ENCODE measurements around the gene TRPC4AP. TPM values are rescaled to one million over a fixed set of nuclear protein-coding genes. Genes with fewer than 3 reads are reported as not detected.

Gene TRPC4AP
- 48.7 and 101 TPM in 2 replicates for total RNA-seq

GRCh38 chr20:35092524-35093266, at the start of gene TRPC4AP:
Gene TRPC4AP, minus strand, starts transcription at chr20:35092807. Its CDS starts 26 bp downstream, at chr20:35092781.

GRCh38 chr20:34955231-34956040, 137.2 kb downstream of the TRPC4AP start, which contains the start of the genes GSS and MYH7B:
Gene GSS, minus strand, starts transcription at chr20:34955806. Its CDS starts 3,954 bp downstream, at chr20:34951852.
Gene MYH7B, plus strand, starts transcription at chr20:34955868. Its CDS starts 22,138 bp downstream, at chr20:34978006.

Other genes with a start within 250 kb of the TRPC4AP start
- gene GGT7, start 220.0 kb downstream of the TRPC4AP start, total RNA-seq = 0.97 and 8.7 TPM in 2 replicates
- 42.1 and 48.6 TPM in 2 replicates for gene ACSS2, start 216.2 kb downstream of the TRPC4AP start, total RNA-seq
- gene GSS, start 137.0 kb downstream of the TRPC4AP start, total RNA-seq = 54.1 and 79.1 TPM in 2 replicates
- 0.06 and 0.16 TPM in 2 replicates for gene MYH7B, start 136.9 kb downstream of the TRPC4AP start, total RNA-seq
- 55.7 and 78.0 TPM in 2 replicates for gene EDEM2, start 54.5 kb upstream of the TRPC4AP start, total RNA-seq
- 90.3 and 124 TPM in 2 replicates for gene PROCR, start 79.3 kb upstream of the TRPC4AP start, total RNA-seq
- gene MMP24, start 133.9 kb upstream of the TRPC4AP start, total RNA-seq = 0.38 and 0.49 TPM in 2 replicates
- 4.7 and 10.2 TPM in 2 replicates for gene MMP24OS, start 185.3 kb upstream of the TRPC4AP start, total RNA-seq
- 142 and 151 TPM in 2 replicates for gene EIF6, start 192.0 kb upstream of the TRPC4AP start, total RNA-seq
- not detected in 2 replicates for gene FAM83C, start 199.6 kb upstream of the TRPC4AP start, total RNA-seq